ENCODE results near the gene IL17RE. TPM values are rescaled to one million over a fixed set of nuclear protein-coding genes. Genes with fewer than 3 reads are reported as not detected.

Gene IL17RE
- total and polyA plus RNA-seq, 2 experiments from 2014 or later: 1.1 to 3.4 TPM

DNA sequence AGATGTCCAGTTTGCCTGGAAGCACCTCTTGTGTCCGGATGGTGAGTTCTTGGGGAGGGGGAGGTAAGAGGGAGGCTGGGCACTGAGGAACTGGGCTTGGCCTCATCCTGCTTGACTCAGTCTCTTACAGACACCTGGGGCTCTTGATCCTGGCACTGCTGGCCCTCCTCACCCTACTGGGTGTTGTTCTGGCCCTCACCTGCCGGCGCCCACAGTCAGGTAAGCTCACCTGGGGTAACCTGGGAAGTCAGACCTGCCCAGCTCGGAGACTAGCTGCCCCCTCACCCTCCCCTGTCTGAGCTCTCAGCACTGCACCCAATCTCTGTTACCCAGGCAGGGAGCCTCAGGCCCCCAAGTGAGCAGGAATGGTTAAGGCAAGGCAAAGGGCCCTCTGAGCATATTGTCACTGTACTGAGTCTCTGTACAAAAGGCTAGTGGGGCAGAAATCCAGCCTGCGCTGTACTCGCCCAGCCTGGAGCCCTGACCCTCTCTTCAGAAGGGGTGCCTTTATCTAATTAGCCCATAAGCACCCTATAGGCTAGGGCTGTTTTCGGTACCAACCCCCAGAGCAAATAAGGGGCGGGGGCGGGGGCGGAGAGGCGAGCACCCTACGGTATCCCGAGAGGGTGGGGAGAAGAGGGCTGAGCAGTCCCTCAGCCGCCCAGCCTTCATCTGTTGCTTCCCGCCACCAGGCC, 12.1 kb downstream of the IL17RE start:
- Mint-ChIP-seq H3K27ac (no peak overlapping the region), H3K4me1 (peaks cover 16% of the 10 kb centered on the region), H3K27me3 (ENCODE audit: insufficient read depth, low read depth, poor library complexity) (peaks cover 8% of the 10 kb centered on the region), H3K4me3 (peak overlapping the region; percentile 64), H3K36me3 (ENCODE audit: low read depth) (peaks cover 17% of the 10 kb centered on the region), H3K9me3 (peaks cover 18% of the 10 kb centered on the region)
- H3F3A ChIP-seq (replicated peaks; ENCODE audit: low read depth): 0 out of 2 replicates have a peak, but pooled peaks cover 5% of the 10 kb centered on the region
- H3K36me3 ChIP-seq (ENCODE audit: insufficient read depth): no peaks in the 10 kb centered on the region
- TF ChIP-seq POLR2AphosphoS5 (IDR thresholded peaks at IDR 0.05; ENCODE audit: low read depth) (peak; percentile 75), NANOG (IDR thresholded peaks at IDR 0.05; ENCODE audit: borderline replicate concordance) (no peak)
- peak overlapping the region; percentile 80; the same call in 1 of the 2 replicates for H2AFZ ChIP-seq
- H3K27me3 ChIP-seq (ENCODE audit: insufficient read depth): peaks cover 12% of the 10 kb centered on the region; the same call in 1 of the 2 replicates
- H4K20me1 ChIP-seq (replicated peaks; ENCODE audit: insufficient read depth): no peaks in the 10 kb centered on the region
- H3K4me1 ChIP-seq (ENCODE audit: insufficient read depth): peaks cover 17% of the 10 kb centered on the region
- H3K27ac ChIP-seq (ENCODE audit: low read depth): no peak overlapping the region
- H3K9me2 ChIP-seq (ENCODE audit: insufficient read depth): 0 out of 2 replicates have a peak, but pooled peaks cover 4% of the 10 kb centered on the region
- DNase-seq (ENCODE audit: low spot score) (peak; percentile 81), ATAC-seq (peak; percentile 72)
- no peaks in the 10 kb centered on the region for H3K79me2 ChIP-seq (replicated peaks; ENCODE audit: insufficient read depth)
- H3K4me2 ChIP-seq: peak overlapping the region; percentile 91
- peak overlapping the region; percentile 72 for H3K4me3 ChIP-seq

DNA sequence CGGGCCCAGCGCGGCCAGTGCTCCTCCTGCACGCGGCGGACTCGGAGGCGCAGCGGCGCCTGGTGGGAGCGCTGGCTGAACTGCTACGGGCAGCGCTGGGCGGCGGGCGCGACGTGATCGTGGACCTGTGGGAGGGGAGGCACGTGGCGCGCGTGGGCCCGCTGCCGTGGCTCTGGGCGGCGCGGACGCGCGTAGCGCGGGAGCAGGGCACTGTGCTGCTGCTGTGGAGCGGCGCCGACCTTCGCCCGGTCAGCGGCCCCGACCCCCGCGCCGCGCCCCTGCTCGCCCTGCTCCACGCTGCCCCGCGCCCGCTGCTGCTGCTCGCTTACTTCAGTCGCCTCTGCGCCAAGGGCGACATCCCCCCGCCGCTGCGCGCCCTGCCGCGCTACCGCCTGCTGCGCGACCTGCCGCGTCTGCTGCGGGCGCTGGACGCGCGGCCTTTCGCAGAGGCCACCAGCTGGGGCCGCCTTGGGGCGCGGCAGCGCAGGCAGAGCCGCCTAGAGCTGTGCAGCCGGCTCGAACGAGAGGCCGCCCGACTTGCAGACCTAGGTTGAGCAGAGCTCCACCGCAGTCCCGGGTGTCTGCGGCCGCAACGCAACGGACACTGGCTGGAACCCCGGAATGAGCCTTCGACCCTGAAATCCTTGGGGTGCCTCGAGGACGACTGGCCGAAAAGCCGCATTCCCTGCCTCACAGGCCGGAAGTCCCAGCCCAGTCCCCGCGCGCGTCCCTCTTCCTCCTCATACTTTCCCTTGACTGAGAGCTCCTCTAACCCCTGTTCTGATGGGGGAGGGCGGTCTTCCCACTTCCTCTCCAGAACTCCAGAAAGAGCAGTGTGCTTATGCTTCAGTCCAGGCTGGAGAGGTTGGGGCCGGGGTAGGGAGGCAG, 12.8 kb downstream of the IL17RE start:
- H3K79me2 ChIP-seq (replicated peaks; ENCODE audit: insufficient read depth): no peaks in the 10 kb centered on the region
- Mint-ChIP-seq H3K27me3 (ENCODE audit: insufficient read depth, low read depth, poor library complexity) (peaks cover 7% of the 10 kb centered on the region), H3K27ac (no peak overlapping the region), H3K4me1 (peaks cover 16% of the 10 kb centered on the region), H3K36me3 (ENCODE audit: low read depth) (peaks cover 17% of the 10 kb centered on the region), H3K4me3 (peak overlapping the region; percentile 77), H3K9me3 (peaks cover 16% of the 10 kb centered on the region)
- no peaks in the 10 kb centered on the region for H4K20me1 ChIP-seq (replicated peaks; ENCODE audit: insufficient read depth)
- H3K27me3 ChIP-seq (ENCODE audit: insufficient read depth): peaks cover 12% of the 10 kb centered on the region; the same call in 1 of the 2 replicates
- no peak overlapping the region for H3K27ac ChIP-seq (ENCODE audit: low read depth)
- ATAC-seq (peak; percentile 32), DNase-seq (ENCODE audit: low spot score) (peak; percentile 81)
- H3K4me3 ChIP-seq: peak overlapping the region; percentile 72
- 0 out of 2 replicates have a peak, but pooled peaks cover 5% of the 10 kb centered on the region for H3F3A ChIP-seq (replicated peaks; ENCODE audit: low read depth)
- H3K9me2 ChIP-seq (ENCODE audit: insufficient read depth): 0 out of 2 replicates have a peak, but pooled peaks cover 4% of the 10 kb centered on the region
- peak overlapping the region; percentile 86 for H2AFZ ChIP-seq
- H3K36me3 ChIP-seq (ENCODE audit: insufficient read depth): no peaks in the 10 kb centered on the region
- peak overlapping the region; percentile 91 for H3K4me2 ChIP-seq
- peaks cover 17% of the 10 kb centered on the region for H3K4me1 ChIP-seq (ENCODE audit: insufficient read depth)
- TF ChIP-seq POLR2AphosphoS5 (IDR thresholded peaks at IDR 0.05; ENCODE audit: low read depth) (peak; percentile 57; the same call in 1 of the 2 replicates), EZH2phosphoT487 (IDR thresholded peaks at IDR 0.05; ENCODE audit: unreplicated experiment) (no peak), STAT1 (IDR thresholded peaks at IDR 0.05; ENCODE audit: unreplicated experiment) (no peak), CREB1 (CRISPR knock-in tag; IDR thresholded peaks at IDR 0.05; ENCODE audit: low read depth) (no peak), JUNB (IDR thresholded peaks at IDR 0.05; ENCODE audit: unreplicated experiment) (no peak), EZH2 (IDR thresholded peaks at IDR 0.05; ENCODE audit: low read depth, unreplicated experiment) (no peak)
- TF ChIP-seq, protein P1, sequence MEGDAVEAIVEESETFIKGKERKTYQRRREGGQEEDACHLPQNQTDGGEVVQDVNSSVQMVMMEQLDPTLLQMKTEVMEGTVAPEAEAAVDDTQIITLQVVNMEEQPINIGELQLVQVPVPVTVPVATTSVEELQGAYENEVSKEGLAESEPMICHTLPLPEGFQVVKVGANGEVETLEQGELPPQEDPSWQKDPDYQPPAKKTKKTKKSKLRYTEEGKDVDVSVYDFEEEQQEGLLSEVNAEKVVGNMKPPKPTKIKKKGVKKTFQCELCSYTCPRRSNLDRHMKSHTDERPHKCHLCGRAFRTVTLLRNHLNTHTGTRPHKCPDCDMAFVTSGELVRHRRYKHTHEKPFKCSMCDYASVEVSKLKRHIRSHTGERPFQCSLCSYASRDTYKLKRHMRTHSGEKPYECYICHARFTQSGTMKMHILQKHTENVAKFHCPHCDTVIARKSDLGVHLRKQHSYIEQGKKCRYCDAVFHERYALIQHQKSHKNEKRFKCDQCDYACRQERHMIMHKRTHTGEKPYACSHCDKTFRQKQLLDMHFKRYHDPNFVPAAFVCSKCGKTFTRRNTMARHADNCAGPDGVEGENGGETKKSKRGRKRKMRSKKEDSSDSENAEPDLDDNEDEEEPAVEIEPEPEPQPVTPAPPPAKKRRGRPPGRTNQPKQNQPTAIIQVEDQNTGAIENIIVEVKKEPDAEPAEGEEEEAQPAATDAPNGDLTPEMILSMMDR (conservative IDR thresholded peaks at IDR 0.05; ENCODE audit: low read depth in 2 of 2): peak in 1 of 2 experiments; percentile 25; a peak in 1 of 4 replicates
- TF ChIP-seq, protein P2, sequence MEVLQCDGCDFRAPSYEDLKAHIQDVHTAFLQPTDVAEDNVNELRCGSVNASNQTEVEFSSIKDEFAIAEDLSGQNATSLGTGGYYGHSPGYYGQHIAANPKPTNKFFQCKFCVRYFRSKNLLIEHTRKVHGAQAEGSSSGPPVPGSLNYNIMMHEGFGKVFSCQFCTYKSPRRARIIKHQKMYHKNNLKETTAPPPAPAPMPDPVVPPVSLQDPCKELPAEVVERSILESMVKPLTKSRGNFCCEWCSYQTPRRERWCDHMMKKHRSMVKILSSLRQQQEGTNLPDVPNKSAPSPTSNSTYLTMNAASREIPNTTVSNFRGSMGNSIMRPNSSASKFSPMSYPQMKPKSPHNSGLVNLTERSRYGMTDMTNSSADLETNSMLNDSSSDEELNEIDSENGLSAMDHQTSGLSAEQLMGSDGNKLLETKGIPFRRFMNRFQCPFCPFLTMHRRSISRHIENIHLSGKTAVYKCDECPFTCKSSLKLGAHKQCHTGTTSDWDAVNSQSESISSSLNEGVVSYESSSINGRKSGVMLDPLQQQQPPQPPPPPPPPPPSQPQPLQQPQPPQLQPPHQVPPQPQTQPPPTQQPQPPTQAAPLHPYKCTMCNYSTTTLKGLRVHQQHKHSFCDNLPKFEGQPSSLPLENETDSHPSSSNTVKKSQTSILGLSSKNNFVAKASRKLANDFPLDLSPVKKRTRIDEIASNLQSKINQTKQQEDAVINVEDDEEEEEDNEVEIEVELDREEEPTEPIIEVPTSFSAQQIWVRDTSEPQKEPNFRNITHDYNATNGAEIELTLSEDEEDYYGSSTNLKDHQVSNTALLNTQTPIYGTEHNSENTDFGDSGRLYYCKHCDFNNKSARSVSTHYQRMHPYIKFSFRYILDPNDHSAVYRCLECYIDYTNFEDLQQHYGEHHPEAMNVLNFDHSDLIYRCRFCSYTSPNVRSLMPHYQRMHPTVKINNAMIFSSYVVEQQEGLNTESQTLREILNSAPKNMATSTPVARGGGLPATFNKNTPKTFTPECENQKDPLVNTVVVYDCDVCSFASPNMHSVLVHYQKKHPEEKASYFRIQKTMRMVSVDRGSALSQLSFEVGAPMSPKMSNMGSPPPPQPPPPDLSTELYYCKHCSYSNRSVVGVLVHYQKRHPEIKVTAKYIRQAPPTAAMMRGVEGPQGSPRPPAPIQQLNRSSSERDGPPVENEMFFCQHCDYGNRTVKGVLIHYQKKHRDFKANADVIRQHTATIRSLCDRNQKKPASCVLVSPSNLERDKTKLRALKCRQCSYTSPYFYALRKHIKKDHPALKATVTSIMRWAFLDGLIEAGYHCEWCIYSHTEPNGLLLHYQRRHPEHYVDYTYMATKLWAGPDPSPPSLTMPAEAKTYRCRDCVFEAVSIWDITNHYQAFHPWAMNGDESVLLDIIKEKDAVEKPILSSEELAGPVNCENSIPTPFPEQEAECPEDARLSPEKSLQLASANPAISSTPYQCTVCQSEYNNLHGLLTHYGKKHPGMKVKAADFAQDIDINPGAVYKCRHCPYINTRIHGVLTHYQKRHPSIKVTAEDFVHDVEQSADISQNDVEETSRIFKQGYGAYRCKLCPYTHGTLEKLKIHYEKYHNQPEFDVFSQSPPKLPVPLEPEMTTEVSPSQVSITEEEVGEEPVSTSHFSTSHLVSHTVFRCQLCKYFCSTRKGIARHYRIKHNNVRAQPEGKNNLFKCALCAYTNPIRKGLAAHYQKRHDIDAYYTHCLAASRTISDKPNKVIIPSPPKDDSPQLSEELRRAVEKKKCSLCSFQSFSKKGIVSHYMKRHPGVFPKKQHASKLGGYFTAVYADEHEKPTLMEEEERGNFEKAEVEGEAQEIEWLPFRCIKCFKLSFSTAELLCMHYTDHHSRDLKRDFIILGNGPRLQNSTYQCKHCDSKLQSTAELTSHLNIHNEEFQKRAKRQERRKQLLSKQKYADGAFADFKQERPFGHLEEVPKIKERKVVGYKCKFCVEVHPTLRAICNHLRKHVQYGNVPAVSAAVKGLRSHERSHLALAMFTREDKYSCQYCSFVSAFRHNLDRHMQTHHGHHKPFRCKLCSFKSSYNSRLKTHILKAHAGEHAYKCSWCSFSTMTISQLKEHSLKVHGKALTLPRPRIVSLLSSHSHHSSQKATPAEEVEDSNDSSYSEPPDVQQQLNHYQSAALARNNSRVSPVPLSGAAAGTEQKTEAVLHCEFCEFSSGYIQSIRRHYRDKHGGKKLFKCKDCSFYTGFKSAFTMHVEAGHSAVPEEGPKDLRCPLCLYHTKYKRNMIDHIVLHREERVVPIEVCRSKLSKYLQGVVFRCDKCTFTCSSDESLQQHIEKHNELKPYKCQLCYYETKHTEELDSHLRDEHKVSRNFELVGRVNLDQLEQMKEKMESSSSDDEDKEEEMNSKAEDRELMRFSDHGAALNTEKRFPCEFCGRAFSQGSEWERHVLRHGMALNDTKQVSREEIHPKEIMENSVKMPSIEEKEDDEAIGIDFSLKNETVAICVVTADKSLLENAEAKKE (CRISPR knock-in tag; IDR thresholded peaks at IDR 0.05): no peak
